Medulla oblongata (tissue), 1 donor: ENCODE measurements around the gene CCNL2.
A peak's percentile ranks its signal among the peaks of the same experiment; 100 is the strongest.
"Not testable (repeated sequence)": the region's sequence is repeated elsewhere in the genome, so short reads cannot be mapped to it uniquely, and the experiment has no call there.

ENCODE experiments used
- DNase-seq: peaks from one replicate; pipeline ENCODE4 v3.0.0-alpha.2; 2015; ENCODE audit errors: extremely low spot score

The CCNL2 gene

DNA sequence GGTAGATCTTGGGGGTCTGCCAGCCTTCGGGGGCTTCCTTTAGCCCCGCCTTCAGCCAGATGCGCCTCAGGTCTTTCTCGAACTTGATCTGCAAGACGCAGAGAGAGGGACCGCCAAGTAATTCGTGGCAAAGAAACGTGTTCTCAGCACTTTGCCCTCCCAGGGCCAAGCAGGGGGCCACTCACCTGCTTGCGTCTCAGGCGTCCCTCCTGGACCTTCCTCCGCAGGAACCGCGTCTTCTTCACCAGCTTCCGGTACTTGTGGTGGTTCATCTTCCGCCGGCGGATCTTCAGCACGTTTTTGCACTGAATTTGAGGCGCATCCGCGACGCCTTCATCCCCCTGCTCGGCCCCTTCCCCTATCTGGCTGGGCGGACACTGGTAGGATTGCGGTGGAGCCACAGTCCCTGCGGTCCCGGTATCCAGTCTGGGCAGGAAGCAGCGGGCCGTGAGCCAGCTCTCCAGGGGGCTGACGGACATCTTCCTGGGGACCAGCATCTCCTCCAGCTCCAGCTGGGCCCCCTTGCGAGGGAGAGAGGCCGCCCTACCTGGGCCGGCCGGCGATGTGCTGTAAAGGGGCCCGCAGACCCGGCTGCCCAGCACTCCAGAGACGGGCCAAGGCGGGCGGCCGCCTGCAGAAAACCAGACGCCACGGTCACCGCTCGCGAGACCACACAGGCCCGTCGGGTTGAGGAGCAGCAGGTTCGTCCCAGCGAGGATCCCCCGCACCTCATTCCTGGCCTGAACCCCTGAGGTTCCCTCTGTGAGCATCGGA lies 25.1 kb downstream of the CCNL2 start:
- DNase-seq = no peak

GRCh38 chr1:1373051-1373814 lies 25.9 kb downstream of the CCNL2 start:
- no peak for DNase-seq

DNA sequence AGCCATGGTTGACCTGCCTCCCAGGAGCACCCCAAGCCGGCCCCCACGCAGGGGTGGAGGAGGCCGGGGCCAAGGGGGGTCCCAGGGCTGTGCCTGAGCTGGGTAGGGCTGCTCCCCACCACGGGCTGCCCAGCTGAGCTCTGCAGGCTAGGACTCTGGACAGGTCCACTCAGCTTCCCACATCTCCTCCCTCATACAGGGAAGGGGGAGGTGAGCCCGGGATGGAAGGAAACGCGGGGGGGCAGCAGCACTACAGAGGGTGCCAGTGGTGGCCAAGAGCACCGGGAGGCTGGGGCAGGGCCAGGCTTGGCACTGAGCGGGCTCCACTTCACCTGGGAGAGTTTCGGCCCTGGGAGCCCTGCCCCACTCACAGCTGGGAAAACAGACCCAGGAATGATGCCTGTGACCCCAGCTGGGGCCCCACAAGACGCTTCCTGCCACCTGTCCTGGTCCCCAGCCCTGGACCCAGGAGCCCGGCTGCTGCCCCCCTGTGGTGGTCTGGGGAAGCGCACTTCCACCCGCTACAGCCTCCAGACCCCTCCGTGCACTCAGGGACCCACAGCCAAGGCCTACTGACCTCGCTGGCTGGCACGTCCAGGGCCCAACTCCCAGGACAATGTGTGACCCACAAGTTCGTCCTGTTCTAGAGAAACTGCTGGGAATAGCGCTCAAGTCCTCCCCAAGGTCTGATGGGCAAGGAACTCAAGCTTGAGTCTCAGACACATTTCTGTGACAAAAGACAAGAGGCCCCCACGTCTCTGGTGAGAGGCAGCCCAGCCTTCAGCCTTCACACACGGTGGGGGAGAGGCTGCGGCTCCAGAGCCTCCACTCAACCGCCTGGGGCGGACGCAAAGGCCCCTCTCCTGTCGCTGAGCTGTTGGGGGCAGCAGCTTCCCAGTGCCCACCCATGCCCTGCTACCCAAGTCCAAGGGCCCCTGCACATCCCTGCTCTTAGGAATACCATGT lies 27.1 kb downstream of the CCNL2 start:
- no peak for DNase-seq

GRCh38 chr1:1371364-1371745 lies 27.8 kb downstream of the CCNL2 start:
- no peak for DNase-seq

DNA sequence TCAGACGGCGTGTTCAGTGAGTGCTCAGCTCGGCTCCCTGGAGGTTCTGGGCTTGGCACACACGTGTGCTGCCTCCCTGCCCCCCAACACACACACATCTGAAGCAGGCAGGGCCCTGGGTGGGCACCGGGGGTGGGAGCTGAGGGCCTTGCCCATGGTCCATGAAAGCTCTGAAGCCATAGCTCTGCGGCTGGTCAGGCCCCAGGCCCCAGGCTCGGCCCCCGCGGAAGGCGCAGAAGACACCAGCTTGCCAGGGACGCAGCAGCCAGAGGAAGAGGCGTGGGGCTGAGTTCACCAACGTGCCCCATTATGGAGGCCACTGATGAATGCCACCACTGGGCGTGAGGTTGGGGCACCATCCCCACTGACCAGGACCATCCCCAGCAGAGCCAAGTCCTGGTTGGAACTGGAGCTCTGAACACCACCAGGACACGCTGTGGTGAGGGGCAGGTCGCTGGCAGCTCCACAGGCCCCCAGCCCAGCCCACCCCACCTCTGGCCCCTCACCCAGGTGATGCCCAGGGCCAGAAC lies 28.3 kb downstream of the CCNL2 start:
- DNase-seq = no peak

DNA sequence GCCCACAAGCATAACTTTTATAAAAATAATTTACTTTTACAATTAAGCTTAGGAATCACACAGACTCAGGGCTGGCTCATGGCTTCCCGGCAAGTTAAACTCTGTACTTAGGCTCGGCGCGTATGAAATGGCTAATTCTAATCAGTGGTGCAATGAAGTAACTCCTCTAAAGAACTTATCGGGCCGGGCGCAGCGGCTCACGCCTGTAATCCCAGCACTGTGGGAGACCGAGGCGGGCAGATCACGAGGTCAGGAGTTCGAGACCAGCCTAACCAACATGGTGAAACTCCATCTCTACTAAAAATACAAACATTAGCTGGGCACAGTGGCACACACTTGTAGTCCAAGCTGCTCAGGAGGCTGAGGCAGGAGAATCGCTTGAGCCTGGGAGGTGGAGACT lies 29.0 kb downstream of the CCNL2 start:
- DNase-seq = not testable (repeated sequence)

DNA sequence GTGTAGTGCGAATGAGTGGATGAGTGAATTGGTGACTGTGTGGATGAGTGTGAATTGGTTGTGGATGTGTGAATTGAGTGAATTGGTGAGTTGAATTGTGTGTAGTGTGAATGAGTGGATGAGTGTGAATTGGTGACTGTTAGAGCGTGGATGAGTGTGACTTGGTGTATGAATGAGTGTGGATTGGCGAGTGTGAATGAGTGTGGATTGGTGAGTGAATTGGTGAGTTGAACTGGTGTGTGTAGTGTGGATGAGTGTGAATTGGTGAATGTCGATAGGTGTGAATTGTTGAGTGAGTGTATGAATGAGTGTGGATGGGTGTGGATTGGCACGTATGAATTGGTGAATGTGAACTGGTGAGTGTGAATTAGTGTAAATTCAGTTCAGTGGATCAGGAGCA lies 31.8 kb downstream of the CCNL2 start:
- no peak for DNase-seq

- DNase-seq = no peak
These were observed 32.5 kb downstream of the CCNL2 start for GRCh38 chr1:1366699-1367066.

DNA sequence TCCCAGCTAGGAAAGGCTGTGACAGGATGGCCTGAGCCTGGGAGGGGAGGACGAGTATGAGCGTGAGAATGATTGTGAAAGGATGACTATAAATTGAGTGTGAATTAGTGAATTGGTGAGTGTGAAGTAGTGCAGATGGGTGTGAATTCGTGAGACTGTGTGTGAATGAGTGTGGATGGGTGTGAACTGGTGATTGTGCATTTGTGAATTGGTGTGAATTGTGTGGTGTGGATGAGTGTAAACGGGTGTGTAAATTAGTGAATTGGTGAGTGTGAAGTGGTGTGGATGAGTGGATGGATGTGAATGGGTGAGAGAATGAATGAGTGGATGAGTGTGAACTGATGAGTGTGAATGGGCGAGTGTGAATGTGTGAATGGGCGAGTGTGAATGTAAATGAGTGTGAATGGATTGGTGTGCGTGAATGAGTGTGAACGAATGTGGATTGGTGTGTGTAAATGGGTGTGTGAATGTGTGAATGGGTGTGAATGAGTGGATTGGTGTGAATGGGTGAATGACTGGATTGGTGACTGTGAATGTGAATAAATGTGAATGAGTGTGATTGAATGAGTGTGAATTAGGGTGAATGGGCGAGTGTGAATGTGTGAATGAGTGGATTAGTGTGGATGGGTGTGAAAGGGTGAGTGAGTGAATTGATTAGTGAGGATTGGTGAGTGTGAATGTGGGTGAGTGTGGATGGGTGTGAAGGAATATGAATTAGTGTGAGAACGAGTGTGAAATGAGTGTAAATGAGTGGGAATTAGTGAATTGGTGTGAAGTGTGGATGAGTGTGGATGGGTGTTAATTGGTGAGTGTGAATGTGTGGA lies 33.0 kb downstream of the CCNL2 start:
- no peak for DNase-seq

- no peak for DNase-seq
These were observed 34.9 kb downstream of the CCNL2 start for GRCh38 chr1:1364266-1364665.

- no peak for DNase-seq
These were observed 37.1 kb downstream of the CCNL2 start for GRCh38 chr1:1361982-1362423.

- no peak for DNase-seq
These were observed 37.7 kb downstream of the CCNL2 start for GRCh38 chr1:1361233-1361981.

DNA sequence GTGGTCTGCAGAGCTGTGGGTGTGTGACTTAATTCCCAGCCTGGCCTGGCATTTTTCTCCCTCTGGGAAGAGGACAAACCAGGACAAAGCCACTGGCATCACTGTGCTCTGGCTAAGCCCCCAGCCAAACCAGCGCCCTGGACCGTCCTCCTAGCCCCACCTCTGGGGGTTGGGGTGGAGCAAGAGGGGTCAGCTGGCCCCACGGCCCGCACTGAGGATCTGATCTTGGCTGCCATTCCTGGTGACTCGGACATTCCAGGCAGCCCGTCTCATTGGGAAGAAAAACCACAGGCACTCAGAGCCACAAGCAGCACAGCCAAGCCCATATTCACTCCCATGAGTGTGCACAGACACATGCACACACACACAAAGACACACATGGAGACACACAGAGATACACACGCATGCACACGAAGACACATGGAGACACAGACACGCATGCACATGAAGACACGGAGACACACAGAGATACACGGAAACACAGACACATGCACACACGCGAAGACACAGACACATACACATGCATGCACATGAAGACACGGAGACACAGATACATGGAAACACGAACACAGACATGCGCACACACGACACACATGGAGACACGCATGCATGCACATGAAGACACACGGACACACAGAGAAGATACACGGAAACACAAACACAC lies 38.5 kb downstream of the CCNL2 start:
- DNase-seq = peak; percentile 39

- DNase-seq = no peak
These were observed 39.3 kb downstream of the CCNL2 start for GRCh38 chr1:1359664-1360468.

DNA sequence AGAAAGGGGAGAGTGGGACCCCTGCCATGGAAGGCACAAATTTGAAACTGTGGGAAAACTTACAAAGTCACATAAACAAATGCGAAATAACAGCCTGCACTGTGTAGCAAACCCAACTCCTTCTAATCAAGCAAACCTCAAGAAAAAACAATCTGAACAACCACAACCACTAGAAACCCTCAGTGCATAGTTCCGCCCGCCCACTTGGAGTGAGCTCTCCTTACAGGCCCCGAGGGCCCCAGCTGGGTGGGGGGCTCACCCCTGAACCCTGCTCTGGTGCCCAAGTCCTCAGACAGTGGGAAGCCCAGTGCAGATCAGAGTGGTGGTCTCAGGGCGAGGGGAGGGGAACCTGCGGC lies 39.8 kb downstream of the CCNL2 start:
- no peak for DNase-seq

DNA sequence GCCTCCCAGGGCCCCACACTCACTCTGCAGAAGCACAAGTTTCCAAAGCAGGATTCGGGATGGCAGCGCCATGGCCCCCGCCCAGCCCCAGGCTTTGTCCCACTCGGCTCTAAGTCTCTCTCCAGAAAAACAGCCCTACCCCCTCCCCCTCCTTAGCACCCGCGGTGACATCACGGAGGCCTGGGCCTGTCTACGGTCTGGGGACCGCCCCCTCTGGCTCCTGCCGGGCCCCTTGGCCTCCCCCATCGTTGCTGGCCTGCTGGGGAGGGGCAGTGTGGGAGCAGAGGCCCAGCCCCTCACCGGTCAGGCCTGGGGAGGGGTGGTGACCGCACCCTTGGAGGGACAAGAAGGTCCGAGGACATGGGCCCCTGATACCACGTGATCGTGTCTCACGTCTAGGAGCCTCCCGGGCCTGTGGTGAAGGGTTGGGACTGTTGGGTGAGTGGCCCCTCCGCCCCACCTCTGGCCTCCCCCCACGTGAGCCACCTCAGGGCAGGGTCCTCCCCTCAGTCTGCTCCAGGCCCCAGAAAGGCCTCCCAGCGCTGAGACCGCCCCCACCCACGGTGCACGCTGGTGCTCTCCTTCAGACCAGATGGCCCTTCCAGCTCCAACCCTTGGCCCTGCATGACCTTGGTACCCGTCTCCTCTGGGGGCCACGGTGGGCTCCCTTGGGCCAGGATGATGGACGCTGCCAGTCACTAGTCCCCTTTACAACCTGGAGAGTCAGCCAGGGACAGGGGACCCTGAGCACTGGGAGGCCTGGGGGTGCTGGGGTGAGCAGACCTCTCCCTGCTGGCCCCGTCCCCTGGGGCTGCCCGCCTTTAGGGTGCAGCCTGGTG lies 40.5 kb downstream of the CCNL2 start, which contains the start of gene MXRA8:
TSS of gene MXRA8 (minus strand) at position 123 of the 839 bp plus-strand sequence. CDS start at position 72, 51 bp downstream.
- peak; percentile 60 for DNase-seq

- DNase-seq = no peak
These were observed 41.2 kb downstream of the CCNL2 start for GRCh38 chr1:1357871-1358432.
